GM12874 (cell line): ENCODE measurements around the gene GPR107.

Source experiments
- TF ChIP-seq, protein P1 (sequence below): IDR thresholded peaks from 2 replicates; pipeline ENCODE4 v1.5.1; 2011; ENCODE audit warnings: low read depth, mild to moderate bottlenecking, control low read depth, low read length, moderate library complexity; ENCODE audit not compliant: insufficient read depth

Gene GPR107

DNA sequence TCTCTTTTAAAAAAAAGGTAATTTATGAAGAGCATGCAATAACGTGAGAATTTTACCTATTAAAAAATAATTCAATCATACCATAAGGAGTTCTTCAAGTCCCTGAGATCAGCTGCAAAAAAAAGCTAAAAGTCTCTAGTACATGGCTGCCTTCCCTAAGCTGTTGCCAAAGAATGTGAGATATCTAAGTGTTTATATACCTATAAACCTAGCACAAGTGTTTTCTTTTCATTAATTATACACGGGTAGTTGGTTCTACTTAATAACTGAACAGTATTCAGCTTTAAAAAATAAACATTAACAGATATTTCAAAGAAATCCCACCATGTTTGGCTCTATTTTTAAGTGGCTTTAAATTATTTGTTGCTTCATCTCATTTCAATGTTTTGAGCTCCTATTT lies 36.6 kb upstream of the GPR107 start:
- TF ChIP-seq, protein P1, sequence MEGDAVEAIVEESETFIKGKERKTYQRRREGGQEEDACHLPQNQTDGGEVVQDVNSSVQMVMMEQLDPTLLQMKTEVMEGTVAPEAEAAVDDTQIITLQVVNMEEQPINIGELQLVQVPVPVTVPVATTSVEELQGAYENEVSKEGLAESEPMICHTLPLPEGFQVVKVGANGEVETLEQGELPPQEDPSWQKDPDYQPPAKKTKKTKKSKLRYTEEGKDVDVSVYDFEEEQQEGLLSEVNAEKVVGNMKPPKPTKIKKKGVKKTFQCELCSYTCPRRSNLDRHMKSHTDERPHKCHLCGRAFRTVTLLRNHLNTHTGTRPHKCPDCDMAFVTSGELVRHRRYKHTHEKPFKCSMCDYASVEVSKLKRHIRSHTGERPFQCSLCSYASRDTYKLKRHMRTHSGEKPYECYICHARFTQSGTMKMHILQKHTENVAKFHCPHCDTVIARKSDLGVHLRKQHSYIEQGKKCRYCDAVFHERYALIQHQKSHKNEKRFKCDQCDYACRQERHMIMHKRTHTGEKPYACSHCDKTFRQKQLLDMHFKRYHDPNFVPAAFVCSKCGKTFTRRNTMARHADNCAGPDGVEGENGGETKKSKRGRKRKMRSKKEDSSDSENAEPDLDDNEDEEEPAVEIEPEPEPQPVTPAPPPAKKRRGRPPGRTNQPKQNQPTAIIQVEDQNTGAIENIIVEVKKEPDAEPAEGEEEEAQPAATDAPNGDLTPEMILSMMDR, result no peak

DNA sequence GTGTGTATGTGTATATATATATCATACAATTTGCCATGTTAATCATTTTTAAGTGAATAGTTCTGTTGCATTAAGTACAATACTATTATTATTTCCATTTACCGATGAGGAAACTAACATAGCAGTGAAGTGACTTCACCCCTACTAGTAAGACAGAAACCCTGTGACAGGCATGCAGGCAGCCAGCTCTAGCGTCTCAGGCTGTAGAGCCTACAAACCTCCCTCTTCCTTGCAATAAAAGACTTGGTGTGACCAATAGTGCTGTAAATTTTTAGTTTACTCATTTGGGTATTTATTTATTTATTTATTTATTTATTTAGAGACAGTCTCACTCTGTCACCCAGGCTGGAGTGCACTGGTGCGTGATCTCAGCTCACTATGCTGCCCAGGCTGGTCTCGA lies 35.4 kb upstream of the GPR107 start:
- TF ChIP-seq, protein P1, result no peak

DNA sequence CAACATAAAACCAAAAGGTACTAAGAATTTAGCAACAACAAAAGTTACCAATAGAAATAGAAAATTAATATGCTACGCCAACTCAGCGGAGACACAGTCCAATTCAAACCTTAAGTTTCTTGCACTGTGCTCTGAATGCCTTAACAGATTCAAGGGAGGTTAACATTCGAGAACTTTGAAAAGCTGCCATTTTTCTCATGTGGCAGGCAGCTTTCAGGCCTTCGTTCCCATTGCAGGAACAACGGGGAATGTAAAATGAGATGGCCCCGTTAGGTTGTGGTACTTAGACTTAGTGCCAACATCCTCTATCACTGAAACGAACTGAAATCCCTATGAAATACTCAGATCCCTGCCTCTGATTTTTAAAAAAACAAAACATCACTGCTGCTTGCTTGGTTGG lies 33.1 kb upstream of the GPR107 start:
- TF ChIP-seq, protein P1, result no peak

DNA sequence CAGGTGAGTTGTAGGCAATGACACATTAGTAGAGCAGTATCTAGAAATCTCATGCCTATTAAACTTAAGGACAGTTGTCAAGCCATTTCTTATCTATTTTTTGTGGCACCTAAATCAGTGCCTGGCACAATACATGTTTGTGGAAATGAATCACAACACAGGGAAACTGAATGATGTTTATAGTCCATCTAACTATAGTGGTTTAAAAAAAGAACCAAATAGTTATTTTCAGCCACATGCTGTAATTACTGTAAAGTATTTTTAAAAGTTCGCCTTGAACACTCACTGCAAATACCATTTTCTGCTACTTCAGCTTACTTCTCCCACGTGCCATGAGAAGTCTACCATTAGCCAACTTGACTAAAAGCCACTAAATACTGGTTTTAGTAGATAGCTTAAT lies 32.6 kb upstream of the GPR107 start:
- TF ChIP-seq, protein P1, result no peak

DNA sequence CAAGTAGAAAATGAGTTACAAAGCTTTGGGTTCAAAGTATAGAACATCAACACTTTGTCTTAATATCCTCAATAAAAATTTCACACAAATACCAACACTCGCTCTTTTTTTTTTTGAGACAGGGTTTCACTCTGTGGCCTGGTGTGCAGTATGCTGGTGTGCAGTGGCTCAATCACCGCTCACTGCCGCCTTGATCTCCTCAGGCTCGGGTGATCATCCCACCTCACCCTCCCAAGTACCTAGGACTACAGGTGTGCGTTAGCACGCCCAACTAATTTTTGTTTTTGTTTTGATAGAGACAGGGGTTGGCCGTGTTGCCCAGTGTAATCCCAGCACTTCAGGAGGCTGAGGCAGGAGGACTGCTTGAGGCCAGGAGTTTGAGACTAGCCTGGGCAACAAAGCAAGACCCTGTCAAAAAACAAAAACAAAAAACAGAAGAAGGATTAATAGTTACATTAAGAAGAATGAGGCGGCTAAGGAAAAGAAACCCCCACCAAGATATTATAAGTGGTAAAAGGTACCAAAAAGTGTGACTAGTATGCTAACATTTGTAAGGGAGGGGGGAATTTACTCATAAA lies 31.1 kb upstream of the GPR107 start:
- TF ChIP-seq, protein P1, result no peak

DNA sequence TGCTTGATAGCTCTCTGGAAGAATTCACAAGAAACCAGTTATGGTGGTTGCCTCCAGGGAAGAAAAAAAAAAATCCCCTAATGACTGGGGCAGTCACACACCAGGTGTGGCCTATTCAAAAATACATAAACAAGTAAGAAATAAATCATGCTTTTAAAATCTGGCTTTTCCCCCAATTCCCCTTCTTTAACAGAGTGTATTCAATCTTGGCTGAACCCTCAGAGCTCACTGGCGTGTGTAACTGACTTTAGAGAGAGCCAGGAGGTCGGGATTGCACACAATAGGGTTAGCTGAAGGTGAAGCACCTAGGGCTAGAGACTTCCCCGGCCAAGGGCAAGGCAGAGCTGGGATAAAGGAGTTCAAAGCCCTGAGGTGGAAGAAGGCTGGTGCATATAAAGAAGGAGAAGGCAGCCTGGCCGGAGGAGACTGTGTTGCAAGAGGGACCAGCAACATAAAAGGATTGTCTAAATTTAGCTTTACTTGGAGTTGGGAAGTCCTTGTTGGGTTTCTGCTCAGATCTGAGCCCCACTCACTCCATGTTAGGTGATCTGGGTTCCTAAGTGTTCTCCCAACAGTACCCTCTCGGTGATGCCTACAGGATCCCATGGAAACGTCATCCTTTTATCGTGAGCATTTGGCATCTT lies 30.4 kb upstream of the GPR107 start:
- TF ChIP-seq, protein P1, result no peak

DNA sequence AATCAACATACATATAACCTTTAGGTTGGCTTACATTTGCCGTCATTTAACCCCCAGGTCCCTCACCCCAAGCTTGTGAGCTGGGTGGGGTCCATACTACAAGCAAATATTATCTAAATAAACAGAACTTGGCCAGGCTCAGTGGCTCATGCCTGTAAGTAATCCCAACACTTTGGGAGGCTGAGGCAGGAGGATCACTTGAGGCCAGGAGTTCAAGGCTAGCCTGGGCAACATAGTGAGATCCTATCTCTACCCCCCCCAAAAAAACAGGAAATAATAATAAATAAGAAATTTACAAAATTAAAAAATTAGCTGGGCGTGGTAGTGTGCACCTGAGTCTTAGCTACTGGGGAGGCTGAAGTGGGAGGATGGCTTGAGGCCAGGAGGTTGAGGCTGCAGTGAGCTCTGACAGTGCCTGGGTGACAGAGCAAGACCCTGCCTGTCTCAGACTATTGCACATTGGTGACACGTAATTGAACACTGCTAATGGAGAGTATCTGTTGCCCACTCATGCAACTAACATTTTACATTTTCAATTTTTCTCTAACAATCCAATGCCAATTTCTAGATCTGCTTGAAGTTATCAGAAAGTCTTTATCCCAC lies 29.6 kb upstream of the GPR107 start:
- TF ChIP-seq, protein P1, result no peak
